Measurements from ENCODE around the gene ZNF311.

GRCh38 chr6:28974505-28974904 lies 30.6 kb downstream of the ZNF311 start:
- TF ChIP-seq CTCF (IDR thresholded peaks at IDR 0.05) (no peak), POLR2AphosphoS5 (IDR thresholded peaks at IDR 0.05; ENCODE audit: insufficient read depth in 1 of 2, low read depth in 1 of 2) (no peak), POLR2A (IDR thresholded peaks at IDR 0.05) (no peak)
